ENCODE measurements around the gene IGHMBP2. TPM values are rescaled to one million over a fixed set of nuclear protein-coding genes. Genes with fewer than 3 reads are reported as not detected.

Gene IGHMBP2
- total RNA-seq, 1 experiment from 2014 or later = 27.0 TPM

- no peak overlapping the region for H3K27ac ChIP-seq
- no peaks in the 10 kb centered on the region for H3K79me2 ChIP-seq (ENCODE audit: low read depth)
- no peak overlapping the region for H3K4me2 ChIP-seq
- H3K9me3 ChIP-seq (ENCODE audit: insufficient read depth, low read depth) = no peaks in the 10 kb centered on the region
- POLR2A ChIA-PET (ENCODE audit: unreplicated experiment) = no interaction called here
- no TSS peak for BruUV-seq (replicated peaks)
- TF ChIP-seq EZH2 (IDR thresholded peaks at IDR 0.05; ENCODE audit: low read depth) (no peak), CTCF (conservative IDR thresholded peaks at IDR 0.05) (no peak)
- no peak for DNase-seq
- H3K4me3 ChIP-seq = no peak overlapping the region
- 0 out of 2 replicates have a peak, but pooled peaks cover 3% of the 10 kb centered on the region for H3F3A ChIP-seq (ENCODE audit: insufficient read depth, low read depth)
- H3K9me2 ChIP-seq (ENCODE audit: insufficient read depth) = no peaks in the 10 kb centered on the region
- no peaks in the 10 kb centered on the region for H3K36me3 ChIP-seq (ENCODE audit: low read depth)
- no peaks in the 10 kb centered on the region for H3K27me3 ChIP-seq (ENCODE audit: insufficient read depth, low read depth)
- intact Hi-C loops (cut with micrococcal nuclease; ENCODE audit: unreplicated experiment) = no loop called here
- H4K20me1 ChIP-seq (ENCODE audit: insufficient read depth) = no peaks in the 10 kb centered on the region
- CTCF ChIA-PET = no interaction called here
- no peaks in the 10 kb centered on the region for H3K4me1 ChIP-seq (replicated peaks; ENCODE audit: insufficient read depth)
- H2AFZ ChIP-seq = no peak overlapping the region
Observed at GRCh38 chr11:68936358-68936636, 32.6 kb downstream of the IGHMBP2 start.

GRCh38 chr11:68936676-68937620 is 33.3 kb downstream of the IGHMBP2 start:
- H3K36me3 ChIP-seq (ENCODE audit: low read depth) = no peaks in the 10 kb centered on the region
- intact Hi-C loops (cut with micrococcal nuclease; ENCODE audit: unreplicated experiment) = no loop called here
- no peaks in the 10 kb centered on the region for H3K9me2 ChIP-seq (ENCODE audit: insufficient read depth)
- no peaks in the 10 kb centered on the region for H3K79me2 ChIP-seq (ENCODE audit: low read depth)
- TF ChIP-seq CTCF (conservative IDR thresholded peaks at IDR 0.05) (no peak), EZH2 (IDR thresholded peaks at IDR 0.05; ENCODE audit: low read depth) (no peak)
- H3K4me1 ChIP-seq (replicated peaks; ENCODE audit: insufficient read depth) = no peaks in the 10 kb centered on the region
- no TSS peak for BruUV-seq (replicated peaks)
- no peaks in the 10 kb centered on the region for H3K27me3 ChIP-seq (ENCODE audit: insufficient read depth, low read depth)
- no peak overlapping the region for H3K4me3 ChIP-seq
- H3K4me2 ChIP-seq = no peak overlapping the region
- no peak overlapping the region for H3K27ac ChIP-seq
- 0 out of 2 replicates have a peak, but pooled peaks cover 3% of the 10 kb centered on the region for H3F3A ChIP-seq (ENCODE audit: insufficient read depth, low read depth)
- no peak overlapping the region for H2AFZ ChIP-seq
- POLR2A ChIA-PET (ENCODE audit: unreplicated experiment) = no interaction called here
- DNase-seq = no peak
- H4K20me1 ChIP-seq (ENCODE audit: insufficient read depth) = no peaks in the 10 kb centered on the region
- CTCF ChIA-PET = no interaction called here
- no peaks in the 10 kb centered on the region for H3K9me3 ChIP-seq (ENCODE audit: insufficient read depth, low read depth)

- no peak overlapping the region for H3K4me3 ChIP-seq
- TF ChIP-seq EZH2 (IDR thresholded peaks at IDR 0.05; ENCODE audit: low read depth) (no peak), CTCF (conservative IDR thresholded peaks at IDR 0.05) (no peak)
- intact Hi-C loops (cut with micrococcal nuclease; ENCODE audit: unreplicated experiment) = no loop called here
- H3K9me3 ChIP-seq (ENCODE audit: insufficient read depth, low read depth) = no peaks in the 10 kb centered on the region
- H3K36me3 ChIP-seq (ENCODE audit: low read depth) = no peaks in the 10 kb centered on the region
- no TSS peak for BruUV-seq (replicated peaks)
- CTCF ChIA-PET = no interaction called here
- H4K20me1 ChIP-seq (ENCODE audit: insufficient read depth) = no peaks in the 10 kb centered on the region
- H3K27ac ChIP-seq = no peak overlapping the region
- H3K4me2 ChIP-seq = no peak overlapping the region
- H3K79me2 ChIP-seq (ENCODE audit: low read depth) = no peaks in the 10 kb centered on the region
- no peak overlapping the region for H2AFZ ChIP-seq
- POLR2A ChIA-PET (ENCODE audit: unreplicated experiment) = interaction anchor here (0.7 kb wide), 1 partner anchor 247 kb away, joined by 4 read pairs; no protein-coding TSS in a partner anchor
- no peak for DNase-seq
- 0 out of 2 replicates have a peak, but pooled peaks cover 3% of the 10 kb centered on the region for H3F3A ChIP-seq (ENCODE audit: insufficient read depth, low read depth)
- no peaks in the 10 kb centered on the region for H3K9me2 ChIP-seq (ENCODE audit: insufficient read depth)
- no peaks in the 10 kb centered on the region for H3K4me1 ChIP-seq (replicated peaks; ENCODE audit: insufficient read depth)
- H3K27me3 ChIP-seq (ENCODE audit: insufficient read depth, low read depth) = no peaks in the 10 kb centered on the region
Observed at GRCh38 chr11:68938088-68938487, 34.4 kb downstream of the IGHMBP2 start.
